ENCODE results near the gene DLG2.
"Not testable (repeated sequence)": the region's sequence is repeated elsewhere in the genome, so short reads cannot be mapped to it uniquely, and the experiment has no call there.

Gene DLG2

DNA sequence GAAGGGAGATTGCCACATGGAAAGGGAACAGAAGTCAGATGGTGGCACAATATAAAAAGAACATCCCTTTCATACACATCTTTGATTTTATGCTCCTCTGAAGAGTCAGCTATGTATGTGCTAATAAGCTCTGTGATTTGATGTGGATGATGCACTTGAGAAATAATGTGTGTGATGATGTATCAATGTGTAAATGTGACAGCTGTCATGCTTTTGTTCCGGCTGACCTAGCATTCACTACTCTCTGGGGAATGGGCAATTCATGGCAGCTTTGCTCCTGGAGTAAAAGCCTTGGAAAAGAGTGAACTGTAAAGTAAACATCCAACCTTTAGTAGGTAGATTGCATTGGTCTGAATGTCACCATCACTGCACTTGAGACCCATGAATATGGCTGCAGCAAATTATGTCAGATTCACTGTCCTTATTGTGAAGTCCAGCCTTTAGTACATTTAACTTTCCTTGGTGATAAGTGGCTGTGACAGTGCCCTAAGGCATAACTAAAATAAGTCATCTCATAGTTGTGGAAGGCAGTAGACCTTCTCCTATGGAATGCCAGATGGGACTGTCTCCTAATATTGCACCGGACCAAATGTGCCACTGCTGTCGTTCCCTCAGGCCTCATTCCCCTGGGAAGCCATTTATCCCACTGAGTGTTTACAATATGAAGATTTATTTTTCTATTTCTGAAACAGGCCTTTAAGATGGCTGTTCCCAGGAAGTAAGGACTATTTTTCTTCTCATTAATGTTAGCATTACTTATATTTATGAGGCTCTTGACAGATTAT is 2162.8 kb downstream of the DLG2 start:
- DNase-seq: peak; percentile 96

DNA sequence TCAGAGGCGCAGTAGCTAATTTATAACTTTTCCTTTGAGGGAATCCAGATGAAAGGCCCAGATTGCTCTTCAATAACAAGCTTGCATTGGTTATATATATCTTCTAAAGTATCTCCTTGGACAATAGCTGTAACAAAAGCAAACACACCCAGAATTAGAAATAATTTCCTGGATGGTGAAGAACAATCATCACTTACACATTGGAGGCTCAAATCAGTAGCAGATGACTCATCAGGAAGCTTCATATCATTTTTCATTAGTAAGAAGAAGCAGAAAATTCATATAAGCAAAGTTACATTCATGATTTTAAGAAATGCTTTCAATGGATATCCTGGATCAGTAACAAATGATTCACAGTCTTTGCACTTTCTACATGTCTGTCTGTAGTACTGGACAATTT is 2167.3 kb downstream of the DLG2 start:
- DNase-seq: no peak

DNA sequence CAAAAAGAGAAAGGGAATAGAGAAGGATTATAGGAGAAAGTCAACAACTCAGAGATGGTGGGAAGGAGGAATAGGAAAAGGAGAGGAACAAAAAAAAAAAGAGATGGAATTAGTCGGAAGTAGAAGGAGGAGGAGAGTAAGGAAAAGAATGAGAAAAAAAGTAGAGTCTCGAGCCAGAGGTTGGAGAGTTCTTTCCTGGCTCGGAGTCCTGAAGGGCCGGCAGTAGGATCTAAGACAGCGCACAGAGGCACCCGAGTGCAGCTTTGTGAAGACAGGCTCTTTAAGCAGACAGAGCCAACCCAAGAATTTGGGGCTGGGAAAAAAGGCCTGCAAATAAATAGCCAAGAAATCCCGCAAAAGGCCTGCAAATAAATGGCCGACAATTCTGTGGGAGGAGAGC is 2170.6 kb downstream of the DLG2 start:
- no peak for DNase-seq

- peak; percentile 83 for DNase-seq
These were observed 2171.1 kb downstream of the DLG2 start for GRCh38 chr11:83456075-83456474.

GRCh38 chr11:83455356-83455755 is 2171.8 kb downstream of the DLG2 start:
- DNase-seq: peak; percentile 32

DNA sequence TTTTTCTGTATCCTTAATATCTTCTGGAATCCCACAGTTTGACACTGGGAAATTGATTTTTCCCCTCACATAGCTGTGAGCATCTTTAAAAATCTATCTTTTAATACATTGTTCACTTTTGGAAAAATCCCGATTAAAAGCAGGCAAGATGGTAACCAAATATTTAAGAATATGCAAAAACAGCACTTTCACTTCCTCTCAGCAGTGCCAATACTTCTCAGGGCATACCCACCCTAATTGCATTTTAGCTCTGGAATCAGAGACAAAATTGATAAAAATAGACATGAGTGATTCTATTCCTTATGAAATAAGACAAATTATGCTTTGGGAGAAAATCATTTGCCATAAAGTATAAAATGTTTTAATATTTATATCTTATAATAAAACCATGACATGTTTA is 2172.5 kb downstream of the DLG2 start:
- no peak for DNase-seq

GRCh38 chr11:83449338-83449913 is 2177.7 kb downstream of the DLG2 start:
- no peak for DNase-seq

DNA sequence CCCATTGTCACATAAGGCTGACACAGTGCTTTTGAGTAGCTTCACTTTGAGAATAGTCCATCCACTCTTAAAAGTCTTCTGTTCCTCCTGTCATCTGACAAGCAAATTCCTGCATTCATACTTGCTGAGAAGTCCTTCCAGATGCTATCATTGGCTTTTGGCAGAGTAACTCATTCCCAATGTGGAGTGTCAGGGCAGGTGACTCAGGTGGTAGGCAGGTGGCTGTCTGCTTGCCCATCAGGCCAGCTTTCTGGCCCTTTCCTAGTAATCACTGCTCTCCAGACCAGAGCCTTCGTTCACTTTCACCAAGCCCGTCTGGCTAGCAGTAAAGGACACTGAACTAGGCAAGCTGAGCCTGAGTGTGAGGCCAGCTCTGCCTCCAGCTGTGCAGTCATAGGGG is 2178.5 kb downstream of the DLG2 start:
- no peak for DNase-seq

GRCh38 chr11:83443880-83444279 is 2183.3 kb downstream of the DLG2 start:
- not testable (repeated sequence) for DNase-seq

DNA sequence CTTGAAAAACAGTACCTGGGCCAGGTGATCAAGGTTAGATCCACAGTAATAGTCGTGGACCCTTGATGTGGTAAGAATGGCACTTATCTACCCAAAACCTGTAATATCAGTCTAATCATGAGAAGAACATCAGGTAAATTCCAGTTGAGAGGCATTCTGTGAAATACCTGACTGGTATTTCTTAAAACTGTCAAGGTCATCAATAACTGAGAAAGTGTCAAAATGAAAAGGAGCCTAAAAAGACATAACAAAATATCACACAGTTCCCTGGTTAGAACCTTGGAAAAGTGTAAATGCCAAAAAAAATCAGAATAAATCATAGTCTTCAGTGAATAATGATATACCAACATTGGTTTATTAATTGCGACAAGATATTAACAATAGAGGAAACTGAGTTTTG is 2185.5 kb downstream of the DLG2 start:
- DNase-seq: no peak

DNA sequence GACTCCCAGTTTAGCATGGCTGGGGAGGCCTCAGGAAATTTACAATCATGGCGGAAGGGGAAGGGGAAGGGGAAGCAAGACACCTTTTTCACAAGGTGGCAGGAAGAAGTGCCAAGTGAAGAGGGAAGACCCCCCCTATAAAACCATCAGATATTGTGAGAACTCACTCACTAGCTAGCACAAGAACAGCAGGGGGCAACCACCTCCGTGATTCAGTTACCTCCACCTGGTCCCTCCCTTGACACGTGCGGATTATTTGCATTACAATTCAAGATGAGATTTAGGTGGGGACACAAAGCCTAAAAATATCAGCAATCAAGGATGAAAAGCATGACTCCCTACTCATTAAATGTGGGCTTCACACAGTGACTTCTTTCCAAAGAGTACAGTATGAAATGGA is 2186.0 kb downstream of the DLG2 start:
- DNase-seq: no peak

DNA sequence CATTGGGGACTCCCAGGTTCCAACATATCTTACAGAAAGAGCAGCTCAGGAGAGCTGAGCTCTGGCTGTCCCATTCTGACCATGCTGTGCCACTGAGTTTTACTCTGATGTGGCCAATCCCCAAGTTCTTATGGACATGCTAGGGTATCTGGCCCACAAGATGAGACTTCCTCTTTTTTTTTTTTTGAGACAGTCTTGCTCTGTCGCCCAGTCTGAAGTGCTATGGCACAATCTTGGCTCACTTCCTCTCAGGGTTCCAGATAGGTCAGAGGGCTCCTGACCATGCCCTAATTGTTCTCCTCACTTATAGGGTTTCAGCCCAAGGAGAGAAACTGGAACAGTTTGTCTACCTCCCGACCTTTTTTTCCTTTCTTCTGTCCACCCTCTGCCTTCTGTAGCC is 2188.7 kb downstream of the DLG2 start:
- no peak for DNase-seq

DNA sequence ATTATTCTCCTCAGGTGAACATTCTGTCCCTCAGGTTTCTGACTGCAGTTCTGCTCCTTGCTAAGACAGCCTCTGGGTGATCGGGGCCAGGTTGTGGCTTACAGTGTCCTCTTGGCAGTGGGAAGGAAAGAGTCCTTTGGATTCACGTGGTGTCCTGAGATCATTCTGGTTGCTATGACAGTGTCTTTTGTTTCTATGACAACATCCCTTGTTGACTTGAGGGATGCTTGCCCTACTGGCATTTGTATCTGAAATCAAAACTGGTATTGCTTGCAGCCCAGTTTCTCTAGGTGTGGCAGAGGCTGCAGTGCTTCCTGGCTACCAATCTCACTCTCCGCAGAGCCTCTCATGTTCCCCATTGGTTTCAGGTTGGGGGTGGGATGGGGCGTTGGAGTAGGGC is 2189.2 kb downstream of the DLG2 start:
- DNase-seq: peak; percentile 23

GRCh38 chr11:83436855-83437254 is 2190.3 kb downstream of the DLG2 start:
- DNase-seq: no peak

DNA sequence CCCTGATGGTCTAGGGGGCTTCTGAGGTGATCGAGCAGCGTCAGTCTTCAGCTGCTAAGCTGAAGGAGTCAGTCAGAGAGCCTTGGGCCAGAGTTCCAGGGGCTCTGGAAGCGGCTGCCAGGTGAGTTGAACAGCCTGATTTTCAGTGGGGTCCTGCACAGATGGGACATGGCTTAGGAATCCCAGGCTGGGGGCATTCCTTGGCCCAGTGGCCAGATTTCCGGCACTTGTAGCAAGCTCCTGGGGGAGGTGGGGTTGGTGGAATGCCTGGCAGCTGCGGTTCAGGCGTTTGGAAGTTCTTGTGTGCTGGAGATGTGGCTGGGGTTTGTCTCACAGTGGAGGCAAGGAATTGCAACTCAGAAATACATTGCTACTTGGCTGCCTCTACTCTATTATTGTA is 2192.3 kb downstream of the DLG2 start:
- DNase-seq: not testable (repeated sequence)

- DNase-seq: no peak
These were observed 2199.2 kb downstream of the DLG2 start for GRCh38 chr11:83427943-83428342.

DNA sequence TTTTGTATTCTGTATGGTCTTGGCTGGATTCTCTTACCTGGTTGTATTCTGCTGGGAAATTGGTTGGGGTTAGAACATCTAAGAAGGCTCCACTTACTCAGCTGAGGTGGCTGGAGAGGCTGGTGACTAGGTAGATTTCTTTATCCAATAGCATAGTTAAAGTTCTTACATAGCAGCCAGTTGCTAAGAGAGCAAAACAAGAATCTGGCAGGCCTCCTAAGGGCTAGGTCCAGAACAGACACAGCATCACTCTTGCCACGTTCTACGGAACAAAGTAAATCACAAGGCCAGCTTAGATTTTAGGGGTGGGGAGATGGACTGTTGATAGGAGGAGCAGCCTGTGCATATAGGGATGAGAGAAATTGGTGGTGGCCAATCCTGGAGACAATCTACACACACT is 2199.6 kb downstream of the DLG2 start:
- DNase-seq: no peak

GRCh38 chr11:83425137-83425466 is 2202.0 kb downstream of the DLG2 start:
- DNase-seq: no peak

DNA sequence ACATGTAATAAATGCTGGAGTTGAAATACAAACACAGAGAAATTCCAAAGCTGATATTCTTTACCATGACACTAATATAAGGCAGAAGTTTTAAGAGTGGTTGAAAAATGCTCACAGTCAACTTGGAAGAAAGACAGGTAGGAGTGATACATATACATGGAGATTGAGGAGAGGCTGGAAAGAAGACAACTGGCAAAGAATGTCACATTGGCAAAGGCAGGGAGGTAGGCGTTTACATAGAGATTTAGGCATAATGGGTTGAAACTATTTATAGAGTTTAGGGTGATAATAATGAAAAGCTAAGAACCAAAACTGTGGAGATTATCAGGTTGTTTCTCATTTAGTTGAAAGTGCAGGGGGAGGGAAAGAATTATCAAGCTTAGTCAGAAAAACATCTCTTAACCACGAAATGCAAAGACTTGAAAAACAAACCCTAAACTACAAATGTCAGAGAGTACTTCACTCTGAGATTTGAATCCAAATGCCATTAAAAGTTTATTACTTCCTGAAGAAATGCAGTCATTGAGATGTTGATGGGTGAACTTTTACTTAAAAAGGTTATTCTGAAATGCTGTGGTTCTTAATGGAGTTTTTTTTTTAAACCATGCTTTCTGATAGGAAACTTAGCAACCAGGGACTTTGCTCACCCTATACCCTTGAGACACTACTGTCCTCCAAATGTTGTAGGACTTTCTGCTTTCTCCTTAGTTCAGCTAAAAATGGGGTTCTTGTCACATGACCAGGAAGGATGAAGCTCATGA is 2202.6 kb downstream of the DLG2 start:
- DNase-seq: no peak

GRCh38 chr11:83422641-83423040 is 2204.5 kb downstream of the DLG2 start:
- not testable (repeated sequence) for DNase-seq

- DNase-seq: no peak
These were observed 2216.3 kb downstream of the DLG2 start for GRCh38 chr11:83410605-83411565.

DNA sequence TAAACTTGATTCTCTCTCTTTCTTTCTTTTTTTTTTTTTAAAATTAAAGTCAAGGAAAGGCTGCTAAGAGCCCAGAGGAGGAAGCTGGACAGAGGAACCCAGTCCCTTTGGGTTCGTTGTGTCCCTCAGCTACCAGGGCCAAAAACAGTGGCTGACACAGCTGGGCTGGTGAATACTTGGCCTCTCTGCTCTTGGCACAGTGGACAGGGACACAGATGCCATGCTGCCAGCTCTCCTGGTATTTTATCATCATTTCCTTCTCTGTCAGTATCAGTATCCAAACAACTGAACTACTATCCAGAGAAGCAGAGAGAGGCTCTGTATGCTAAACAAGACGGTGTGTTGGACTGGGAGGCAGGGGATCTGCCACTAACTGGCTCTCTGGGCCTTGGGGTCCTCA is 2217.3 kb downstream of the DLG2 start:
- no peak for DNase-seq

DNA sequence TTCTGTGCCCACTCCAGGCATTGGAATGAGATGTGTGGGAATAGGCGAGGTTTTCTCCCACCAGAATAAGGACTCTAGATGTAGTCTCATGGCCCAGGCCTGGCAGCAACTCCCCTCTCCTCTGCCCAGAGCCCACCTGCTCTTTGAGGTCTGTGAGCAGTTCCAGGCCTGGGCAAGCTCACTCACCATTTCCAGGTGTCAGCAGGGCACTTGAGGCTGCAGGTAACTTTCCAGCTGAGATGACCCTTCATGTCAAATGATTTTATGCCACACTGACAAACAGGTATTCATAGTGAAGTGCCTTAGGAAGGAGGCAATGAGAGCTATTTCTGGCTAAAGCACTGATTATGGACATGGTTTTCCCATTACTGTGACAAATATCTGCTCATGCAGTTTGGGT is 2217.7 kb downstream of the DLG2 start:
- no peak for DNase-seq
